Calu3 (cell line): ENCODE data around the gene SRD5A1. TPM values are rescaled to one million over a fixed set of nuclear protein-coding genes. Genes with fewer than 3 reads are reported as not detected.

Experiments used
- BruUV-seq: library from RNA; stranded (reverse); fragments of 400-500 nt; replicated peaks from 2 replicates; lab custom pipeline; 2021; lab: Mats Ljungman, UMichigan
- CTCF ChIA-PET: fragments of 300-600 bp; sonication (Branson Sonifier 250); formaldehyde crosslinking; loops from one replicate; lab custom pipeline; 2022; ENCODE audit warnings: antibody characterized with exemption; lab: Charles Lee
- DNase-seq: peaks from one replicate; pipeline ENCODE4 v3.0.0; 2022
- H3K27ac Mint-ChIP-seq: one replicate; pipeline ENCODE4 v1.8.0; 2022; ENCODE audit warnings: mixed read lengths; ENCODE audit not compliant: unreplicated experiment
- H3K27me3 Mint-ChIP-seq: one replicate; pipeline ENCODE4 v1.8.0; 2022; ENCODE audit warnings: mixed read lengths; ENCODE audit not compliant: unreplicated experiment
- H3K36me3 Mint-ChIP-seq: one replicate; pipeline ENCODE4 v1.8.0; 2022; ENCODE audit warnings: mild to moderate bottlenecking, moderate library complexity, mixed read lengths; ENCODE audit not compliant: insufficient read depth, unreplicated experiment
- H3K4me1 Mint-ChIP-seq: one replicate; pipeline ENCODE4 v1.8.0; 2022; ENCODE audit warnings: mild to moderate bottlenecking, low read depth, mixed read lengths; ENCODE audit not compliant: unreplicated experiment
- H3K4me3 Mint-ChIP-seq: one replicate; pipeline ENCODE4 v1.8.0; 2022; ENCODE audit warnings: mild to moderate bottlenecking, low read depth, moderate library complexity, mixed read lengths; ENCODE audit not compliant: unreplicated experiment
- H3K9me3 Mint-ChIP-seq: one replicate; pipeline ENCODE4 v1.8.0; 2022; ENCODE audit warnings: low read depth, mixed read lengths; ENCODE audit not compliant: unreplicated experiment
- intact Hi-C: fragments of 100-400 bp; cut with micrococcal nuclease; formaldehyde crosslinking; loops from one replicate; pipeline ENCODE4 v1.10.0; 2022; ENCODE audit not compliant: unreplicated experiment
- total RNA-seq: library from RNA; stranded (reverse); gene quantifications from 2 replicates; pipeline ENCODE4 v1.2.3, GENCODE V29; 2022
- TF ChIP-seq, protein P1 (sequence below): fragments of 200-600 bp; IDR thresholded peaks from one replicate; pipeline ENCODE4 v1.8.0; 2022; ENCODE audit warnings: antibody characterized with exemption; ENCODE audit not compliant: unreplicated experiment

Gene SRD5A1
- total RNA-seq, 1 experiment from 2014 or later: 15.6 TPM

DNA sequence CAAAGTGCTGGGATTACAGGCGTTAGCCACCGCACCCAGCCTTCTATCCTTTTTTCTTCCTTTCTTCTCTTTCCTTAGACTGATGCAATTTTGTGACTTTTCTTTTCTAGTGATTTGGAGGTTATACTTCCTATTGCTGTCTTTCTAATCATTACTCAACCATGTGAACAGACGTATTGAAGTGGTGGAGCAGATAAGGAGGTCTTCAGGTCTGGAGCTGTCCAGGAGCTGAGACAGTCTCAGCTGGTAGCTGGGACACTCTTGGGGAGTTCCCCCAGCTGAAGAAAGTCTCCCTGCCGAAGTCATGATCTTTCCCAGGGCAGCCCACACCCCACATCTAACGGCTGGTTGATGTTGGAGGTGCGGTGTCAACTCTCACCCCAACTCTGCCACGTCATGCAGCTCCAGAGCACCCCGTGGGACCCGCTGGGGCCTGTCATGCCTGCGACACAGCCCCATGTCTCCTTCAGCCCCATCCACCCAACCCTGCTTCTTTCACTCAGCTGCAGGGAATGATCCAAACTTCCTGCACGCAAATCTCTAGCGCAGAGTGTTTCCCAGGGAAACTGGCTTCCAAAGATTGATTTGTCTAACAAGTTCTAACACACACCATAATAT is 41.5 kb upstream of the SRD5A1 start:
- CTCF ChIA-PET: no interaction called here
- intact Hi-C loops: no loop called here
- peaks cover 5% of the 10 kb centered on the region for H3K27me3 Mint-ChIP-seq
- peaks cover 3% of the 10 kb centered on the region for H3K36me3 Mint-ChIP-seq
- no peaks in the 10 kb centered on the region for H3K9me3 Mint-ChIP-seq
- H3K4me1 Mint-ChIP-seq: no peaks in the 10 kb centered on the region
- no peak overlapping the region for H3K27ac Mint-ChIP-seq
- no peak overlapping the region for H3K4me3 Mint-ChIP-seq
- BruUV-seq: no TSS peak
- DNase-seq: no peak
- TF ChIP-seq, protein P1, sequence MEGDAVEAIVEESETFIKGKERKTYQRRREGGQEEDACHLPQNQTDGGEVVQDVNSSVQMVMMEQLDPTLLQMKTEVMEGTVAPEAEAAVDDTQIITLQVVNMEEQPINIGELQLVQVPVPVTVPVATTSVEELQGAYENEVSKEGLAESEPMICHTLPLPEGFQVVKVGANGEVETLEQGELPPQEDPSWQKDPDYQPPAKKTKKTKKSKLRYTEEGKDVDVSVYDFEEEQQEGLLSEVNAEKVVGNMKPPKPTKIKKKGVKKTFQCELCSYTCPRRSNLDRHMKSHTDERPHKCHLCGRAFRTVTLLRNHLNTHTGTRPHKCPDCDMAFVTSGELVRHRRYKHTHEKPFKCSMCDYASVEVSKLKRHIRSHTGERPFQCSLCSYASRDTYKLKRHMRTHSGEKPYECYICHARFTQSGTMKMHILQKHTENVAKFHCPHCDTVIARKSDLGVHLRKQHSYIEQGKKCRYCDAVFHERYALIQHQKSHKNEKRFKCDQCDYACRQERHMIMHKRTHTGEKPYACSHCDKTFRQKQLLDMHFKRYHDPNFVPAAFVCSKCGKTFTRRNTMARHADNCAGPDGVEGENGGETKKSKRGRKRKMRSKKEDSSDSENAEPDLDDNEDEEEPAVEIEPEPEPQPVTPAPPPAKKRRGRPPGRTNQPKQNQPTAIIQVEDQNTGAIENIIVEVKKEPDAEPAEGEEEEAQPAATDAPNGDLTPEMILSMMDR: no peak

DNA sequence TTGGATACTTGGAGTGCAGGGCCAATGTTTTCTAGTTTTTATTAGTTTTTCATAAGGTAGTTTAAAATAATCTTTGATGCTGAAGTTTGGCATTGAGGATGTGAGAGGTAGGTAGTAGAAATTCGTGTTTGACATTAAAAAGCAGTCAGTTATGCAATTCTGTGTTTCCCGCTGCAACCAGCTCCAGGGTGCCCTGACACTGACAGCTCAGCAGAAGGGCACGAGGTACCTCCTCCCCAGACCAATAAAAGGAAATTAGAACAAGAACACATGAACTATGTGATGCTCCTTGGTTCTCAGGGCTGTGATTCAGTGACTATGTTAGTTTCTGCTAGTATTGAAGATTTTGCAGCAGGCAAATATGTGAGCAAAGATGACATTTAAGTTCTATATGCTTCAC is 40.6 kb upstream of the SRD5A1 start:
- TF ChIP-seq, protein P1: no peak
- BruUV-seq: no TSS peak
- peaks cover 8% of the 10 kb centered on the region for H3K36me3 Mint-ChIP-seq
- intact Hi-C loops: no loop called here
- H3K9me3 Mint-ChIP-seq: no peaks in the 10 kb centered on the region
- no peak overlapping the region for H3K27ac Mint-ChIP-seq
- no peak for DNase-seq
- no peak overlapping the region for H3K4me3 Mint-ChIP-seq
- no peaks in the 10 kb centered on the region for H3K27me3 Mint-ChIP-seq
- H3K4me1 Mint-ChIP-seq: no peaks in the 10 kb centered on the region
- CTCF ChIA-PET: no interaction called here

DNA sequence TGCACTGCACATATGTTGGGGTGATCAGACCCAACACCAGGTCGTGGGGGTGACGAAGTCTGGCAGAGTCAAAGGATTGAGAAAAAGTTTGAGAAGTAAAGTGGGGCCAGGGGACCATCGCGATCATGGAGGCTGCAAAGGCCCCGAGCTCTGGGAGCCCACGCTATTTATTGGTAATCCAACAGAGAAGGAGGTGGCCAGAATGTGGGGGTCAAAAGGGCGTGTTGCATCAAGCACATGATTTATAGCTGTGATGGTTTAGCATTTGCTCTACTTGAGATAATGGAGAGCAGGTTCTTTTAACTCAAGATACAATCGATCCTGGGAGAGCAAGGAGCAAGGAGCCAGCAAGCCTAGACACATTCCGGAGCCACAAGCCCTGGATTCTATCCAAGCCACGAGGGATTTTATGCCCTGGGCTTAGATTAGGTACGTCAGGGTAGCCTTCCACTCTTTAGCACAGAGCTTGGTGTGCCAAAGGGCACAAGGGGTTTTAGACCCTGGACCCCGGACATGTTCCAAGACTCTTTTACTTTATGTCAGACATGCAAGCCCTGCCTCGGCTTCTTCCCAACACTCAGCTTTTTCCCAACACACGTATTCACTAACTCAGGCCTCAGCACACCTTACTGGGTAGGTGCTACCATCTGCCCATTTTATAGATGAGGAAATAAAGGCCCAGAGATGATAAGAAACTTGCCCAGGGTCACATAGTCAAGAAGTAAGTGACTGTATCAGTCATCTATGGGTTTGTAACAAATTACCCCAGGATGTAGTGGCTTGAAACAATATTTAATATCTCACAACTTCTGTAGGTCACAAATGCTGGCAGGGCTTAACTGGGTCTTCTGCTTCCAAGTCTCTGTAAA is 39.9 kb upstream of the SRD5A1 start:
- no peaks in the 10 kb centered on the region for H3K4me1 Mint-ChIP-seq
- intact Hi-C loops: no loop called here

DNA sequence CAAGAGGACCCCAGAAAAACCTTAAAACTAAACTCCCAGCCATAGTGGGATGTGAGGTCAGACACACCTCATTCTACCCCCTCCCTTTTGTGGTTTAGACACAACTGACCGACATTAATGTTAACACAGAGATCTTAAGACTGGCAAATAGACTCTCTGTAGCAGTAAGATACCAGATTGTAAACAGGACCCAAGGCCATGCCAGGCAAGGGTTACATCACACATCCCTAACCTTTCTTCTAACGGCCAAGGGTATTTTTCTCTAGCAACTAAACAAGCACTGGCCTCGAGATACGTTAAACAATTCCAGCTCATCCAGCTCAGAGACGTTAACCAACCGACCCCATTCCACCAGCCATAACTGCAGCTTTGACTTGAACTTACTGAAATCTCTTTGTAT is 39.2 kb upstream of the SRD5A1 start:
- CTCF ChIA-PET: no interaction called here
- BruUV-seq: no TSS peak
- no peak overlapping the region for H3K4me3 Mint-ChIP-seq
- intact Hi-C loops: no loop called here
- H3K9me3 Mint-ChIP-seq: no peaks in the 10 kb centered on the region
- H3K27me3 Mint-ChIP-seq: no peaks in the 10 kb centered on the region
- H3K27ac Mint-ChIP-seq: no peak overlapping the region
- peaks cover 15% of the 10 kb centered on the region for H3K36me3 Mint-ChIP-seq
- no peaks in the 10 kb centered on the region for H3K4me1 Mint-ChIP-seq
- TF ChIP-seq, protein P1: no peak
- no peak for DNase-seq

More for the DNA sequence above, 39.9 kb upstream of the SRD5A1 start:
- no peak for DNase-seq
- BruUV-seq: no TSS peak
- TF ChIP-seq, protein P1: no peak
- Mint-ChIP-seq H3K27ac (no peak overlapping the region), H3K36me3 (peaks cover 9% of the 10 kb centered on the region), H3K27me3 (no peaks in the 10 kb centered on the region), H3K9me3 (no peaks in the 10 kb centered on the region), H3K4me3 (no peak overlapping the region)
- CTCF ChIA-PET: no interaction called here
